SK-N-SH (cell line): ENCODE results near the gene CRYBG1. TPM values are rescaled to one million over a fixed set of nuclear protein-coding genes. Genes with fewer than 3 reads are reported as not detected.

Experiments
- CTCF ChIA-PET: fragments of 300-600, 350-600 bp; formaldehyde crosslinking; extraction: SDS; loops from one replicate; lab custom pipeline; 2021; lab: Yijun Ruan, JAX
- POLR2A ChIA-PET: fragments of 350-600 bp; sonication (Branson Sonifier 250); formaldehyde crosslinking; extraction: SDS; loops from one replicate; lab custom pipeline; 2020; ENCODE audit warnings: antibody characterized with exemption, inconsistent platforms; lab: Yijun Ruan, JAX
- DNase-seq: peaks from one replicate; pipeline ENCODE4 v3.0.0; 2012
- H2AFZ ChIP-seq: fragments of 200-600 bp; sonication (generic); 2 replicates; pipeline ENCODE4 v1.8.1; 2016; ENCODE audit warnings: antibody characterized with exemption, mild to moderate bottlenecking, low read depth
- H3F3A ChIP-seq: fragments of 200-600 bp; sonication (generic); replicated peaks from 2 replicates; pipeline ENCODE3; 2016; ENCODE audit warnings: antibody characterized with exemption, mild to moderate bottlenecking; ENCODE audit not compliant: insufficient read depth
- H3K27ac ChIP-seq, 2 experiments: fragments of 200-500 bp in 1 of 2; fragments of 200-600 bp in 1 of 2; sonication (Bioruptor generic) in 1 of 2; sonication (generic), shearing (Covaris generic) in 1 of 2; 2 replicates each; pipeline versions ENCODE4 v1.5.1 to v1.6.1; 2014 to 2016; ENCODE audit warnings: low read depth in 2 of 2, inconsistent platforms in 1 of 2, low read length in 1 of 2, mild to moderate bottlenecking in 1 of 2, mixed read lengths in 1 of 2
- H3K27me3 ChIP-seq: fragments of 200-600 bp; sonication (generic), shearing (Covaris generic); 2 replicates; pipeline ENCODE4 v1.6.1; 2016; ENCODE audit warnings: mixed run types; ENCODE audit not compliant: insufficient read depth
- H3K36me3 ChIP-seq, 2 experiments: fragments of 200-500 bp in 1 of 2; fragments of 200-600 bp in 1 of 2; sonication (Bioruptor generic) in 1 of 2; sonication (generic) in 1 of 2; replicated peaks in 1 of 2; 2 replicates each; pipeline versions ENCODE3 to v1.5.1; 2014 to 2016; ENCODE audit warnings: low read length in 1 of 2, mild to moderate bottlenecking in 1 of 2; ENCODE audit not compliant: insufficient read depth in 2 of 2, control insufficient read depth in 1 of 2
- H3K4me1 ChIP-seq, 2 experiments: fragments of 200-500 bp in 1 of 2; fragments of 200-600 bp in 1 of 2; sonication (Bioruptor generic) in 1 of 2; sonication (generic), shearing (Covaris generic) in 1 of 2; 2 replicates each; pipeline versions ENCODE4 v1.5.1 to v1.6.1; 2014 to 2016; ENCODE audit warnings: low read depth in 1 of 2, low read length in 1 of 2, mixed run types in 1 of 2; ENCODE audit not compliant: insufficient read depth in 2 of 2, control insufficient read depth in 1 of 2
- H3K4me2 ChIP-seq: fragments of 200-600 bp; sonication (generic), shearing (Covaris generic); 2 replicates; pipeline ENCODE4 v1.6.1; 2017; ENCODE audit warnings: mixed run types
- H3K4me3 ChIP-seq, 2 experiments: fragments of 200-500 bp in 1 of 2; fragments of 200-600 bp in 1 of 2; sonication (Bioruptor generic) in 1 of 2; sonication (generic), shearing (Covaris generic) in 1 of 2; 2 replicates each; pipeline versions ENCODE4 v1.5.1 to v1.8.1; 2014 to 2016; ENCODE audit warnings: low read depth in 2 of 2, inconsistent platforms in 1 of 2, low read length in 1 of 2, mild to moderate bottlenecking in 1 of 2, mixed read lengths in 1 of 2, moderate library complexity in 1 of 2
- H3K79me2 ChIP-seq: fragments of 200-600 bp; sonication (generic); 2 replicates; pipeline ENCODE4 v1.8.1; 2017; ENCODE audit warnings: mild to moderate bottlenecking; ENCODE audit not compliant: insufficient read depth
- H3K9ac ChIP-seq: fragments of 200-600 bp; sonication (generic); 2 replicates; pipeline ENCODE4 v1.6.1; 2017; ENCODE audit warnings: mixed run types
- H3K9me2 ChIP-seq: fragments of 200-600 bp; sonication (generic); 2 replicates; pipeline ENCODE4 v1.6.1; 2017; ENCODE audit warnings: mixed run types
- H3K9me3 ChIP-seq: fragments of 200-600 bp; sonication (generic); 2 replicates; pipeline ENCODE4 v1.6.1; 2017; ENCODE audit warnings: mixed run types, mild to moderate bottlenecking, moderate library complexity
- H4K20me1 ChIP-seq: fragments of 200-600 bp; sonication (generic); 2 replicates; pipeline ENCODE4 v1.6.1; 2017; ENCODE audit warnings: mild to moderate bottlenecking, mixed run types; ENCODE audit not compliant: insufficient read depth
- CHD2 ChIP-seq: fragments of 150-350 bp; IDR thresholded peaks from 2 replicates; pipeline ENCODE4 v1.6.1; 2018; ENCODE audit warnings: low read length; ENCODE audit not compliant: partially characterized antibody
- EP300 ChIP-seq, 2 experiments: IDR thresholded peaks; 2 replicates each; pipeline versions ENCODE4 v1.4.0 to v1.6.1; 2012; ENCODE audit warnings: borderline replicate concordance in 1 of 2, low read depth in 1 of 2, low read length in 1 of 2
- FOSL2 ChIP-seq: IDR thresholded peaks from 2 replicates; pipeline ENCODE4 v1.4.0; 2012; ENCODE audit warnings: low read depth, mild to moderate bottlenecking, moderate library complexity, borderline replicate concordance
- FOXJ3 ChIP-seq: sonication (generic); formaldehyde crosslinking; IDR thresholded peaks from 2 replicates; pipeline ENCODE4 v1.5.1; 2020; ENCODE audit warnings: mild to moderate bottlenecking, missing genetic modification reagents
- FOXM1 ChIP-seq: IDR thresholded peaks from 2 replicates; pipeline ENCODE4 v1.4.0; 2012; ENCODE audit warnings: low read depth, mild to moderate bottlenecking
- JUND ChIP-seq: IDR thresholded peaks from 2 replicates; pipeline ENCODE4 v1.4.0; 2012
- MAX ChIP-seq: IDR thresholded peaks from 2 replicates; pipeline ENCODE4 v1.4.0; 2012; ENCODE audit warnings: low read depth
- MEF2A ChIP-seq: IDR thresholded peaks from 2 replicates; pipeline ENCODE4 v1.4.0; 2012; ENCODE audit warnings: low read depth, borderline replicate concordance
- MXI1 ChIP-seq: IDR thresholded peaks from 2 replicates; pipeline ENCODE4 v1.6.1; 2012; ENCODE audit warnings: mild to moderate bottlenecking, low read depth, low read length, improper control_type of control experiment
- NFIC ChIP-seq: IDR thresholded peaks from 2 replicates; pipeline ENCODE4 v1.4.0; 2012; ENCODE audit warnings: borderline replicate concordance
- POLR2AphosphoS5 ChIP-seq: IDR thresholded peaks from 2 replicates; pipeline ENCODE4 v1.6.1; 2012; ENCODE audit warnings: low read depth, low read length
- RCOR1 ChIP-seq: fragments of 150-350 bp; IDR thresholded peaks from 2 replicates; pipeline ENCODE4 v1.6.1; 2017; ENCODE audit warnings: antibody characterized with exemption, low read length
- REST ChIP-seq: IDR thresholded peaks from 2 replicates; pipeline ENCODE4 v1.6.1; 2012; ENCODE audit warnings: mild to moderate bottlenecking, low read depth, low read length, moderate library complexity
- SIN3A ChIP-seq: IDR thresholded peaks from 2 replicates; pipeline ENCODE4 v1.6.1; 2012; ENCODE audit warnings: low read depth, mild to moderate bottlenecking, low read length, moderate library complexity, borderline replicate concordance
- TCF12 ChIP-seq: IDR thresholded peaks from 2 replicates; pipeline ENCODE4 v1.4.0; 2012
- TEAD4 ChIP-seq: IDR thresholded peaks from 2 replicates; pipeline ENCODE4 v1.4.0; 2012; ENCODE audit warnings: mild to moderate bottlenecking, borderline replicate concordance; ENCODE audit not compliant: insufficient read depth
- USF1 ChIP-seq: IDR thresholded peaks from 2 replicates; pipeline ENCODE4 v1.4.0; 2012; ENCODE audit warnings: low read depth, borderline replicate concordance
- ZBTB33 ChIP-seq: IDR thresholded peaks from 2 replicates; pipeline ENCODE4 v1.4.0; 2012; ENCODE audit warnings: low read depth, borderline replicate concordance
- WGBS: methylation state at CpG from one replicate; pipeline ENCODE4 v1.1.6; 2017; ENCODE audit warnings: low lambda C conversion rate; 5-methylcytosine and 5-hydroxymethylcytosine counted together
- polyA plus RNA-seq, 3 experiments: library from polyadenylated mRNA; depleted of rRNA; stranded (reverse); fragments of >200 nt; gene quantifications; 2 replicates each; pipeline ENCODE4 v1.2.3, GENCODE V29; 2012

CRYBG1 gene
- polyA plus RNA-seq, 1 of the 3 experiments (the other 2 are of a cell fraction), result 13.8 TPM

GRCh38 chr6:106540432-106540831 is 179.9 kb downstream of the CRYBG1 start:
- Histone ChIP-seq H3K79me2 (no peaks in the 10 kb centered on the region), H3K4me1 (peaks cover 0 to 18% of the 10 kb centered on the region in 2 experiments), H3K27ac (peak overlapping the region in 1 of 2 experiments; percentile 55; a peak in 2 of 4 replicates), H3K27me3 (no peaks in the 10 kb centered on the region), H3K9ac (no peak overlapping the region), H3F3A (peaks cover 23% of the 10 kb centered on the region), H4K20me1 (no peaks in the 10 kb centered on the region), H2AFZ (peak overlapping the region; percentile 2; the same call in 1 of the 2 replicates), H3K4me3 (no peak overlapping the region), H3K9me3 (no peaks in the 10 kb centered on the region), H3K4me2 (no peak overlapping the region), H3K9me2 (no peaks in the 10 kb centered on the region), H3K36me3 (peaks cover 16 to 39% of the 10 kb centered on the region in 2 experiments)
- TF ChIP-seq USF1 (no peak), TEAD4 (0 out of 2 replicates have a peak, but pooled peaks have one; percentile 22), EP300 (IDR thresholded peaks at IDR 0.05; ENCODE audit: borderline replicate concordance in 1 of 2, low read depth in 1 of 2, low read length in 1 of 2) (peak in 1 of 2 experiments; percentile 28; a peak in 1 of 4 replicates), TCF12 (peak; percentile 11; the same call in 1 of the 2 replicates), MEF2A (no peak)
- no peak for DNase-seq
- ChIA-PET POLR2A (no interaction called here), CTCF (interaction anchor here (0.6 to 2.2 kb wide), 5 partner anchors 10 to 457 kb away, joined by 3 to 7 read pairs (median 3); no protein-coding TSS in a partner anchor)

GRCh38 chr6:106540907-106541306 is 180.4 kb downstream of the CRYBG1 start:
- Histone ChIP-seq H3K27ac (peak overlapping the region in 1 of 2 experiments; percentile 55; a peak in 1 of 4 replicates), H3K9me3 (no peaks in the 10 kb centered on the region), H3K79me2 (no peaks in the 10 kb centered on the region), H4K20me1 (no peaks in the 10 kb centered on the region), H3K36me3 (peaks cover 16 to 40% of the 10 kb centered on the region in 2 experiments), H3K4me1 (peaks cover 0 to 22% of the 10 kb centered on the region in 2 experiments), H3K9me2 (no peaks in the 10 kb centered on the region), H3K4me2 (no peak overlapping the region), H3K27me3 (no peaks in the 10 kb centered on the region), H2AFZ (no peak overlapping the region), H3K4me3 (no peak overlapping the region), H3F3A (peaks cover 28% of the 10 kb centered on the region), H3K9ac (no peak overlapping the region)
- WGBS, result 96% methylated on average over 6 of the region's 6 CpGs
- ChIA-PET CTCF (interaction anchor here (0.6 to 2.2 kb wide), 5 partner anchors 10 to 457 kb away, joined by 3 to 7 read pairs (median 3); no protein-coding TSS in a partner anchor), POLR2A (no interaction called here)
- DNase-seq, result no peak
- TF ChIP-seq RCOR1, result no peak
- no peak for TF ChIP-seq POLR2AphosphoS5
- no peak for TF ChIP-seq CHD2
- TF ChIP-seq SIN3A, result no peak
- TF ChIP-seq TEAD4, result no peak
- no peak for TF ChIP-seq REST
- no peak for TF ChIP-seq FOXM1
- TF ChIP-seq USF1, result no peak
- no peak for TF ChIP-seq MAX
- TF ChIP-seq NFIC, result no peak
- TF ChIP-seq FOXJ3 (CRISPR knock-in tag), result no peak
- TF ChIP-seq MXI1, result no peak
- TF ChIP-seq EP300 (IDR thresholded peaks at IDR 0.05; ENCODE audit: borderline replicate concordance in 1 of 2, low read depth in 1 of 2, low read length in 1 of 2), result no peak
- TF ChIP-seq FOSL2, result no peak
- TF ChIP-seq JUND, result no peak
- TF ChIP-seq MEF2A, result no peak
- no peak for TF ChIP-seq TCF12
- TF ChIP-seq ZBTB33, result no peak
